Uterus (tissue), 2 donors: Measurements from ENCODE around the gene SCTR.

ENCODE experiments used
- POLR2A ChIP-seq, 2 donors: fragments of 450-650 bp; IDR thresholded peaks; one replicate each; pipeline ENCODE4 v1.6.1; 2016; ENCODE audit warnings: antibody characterized with exemption in 2 of 2, mild to moderate bottlenecking in 1 of 2, moderate library complexity in 1 of 2
- TF ChIP-seq, protein P1 (sequence below), 4 experiments: fragments of 200-600 bp in 2 of 4; fragments of 450-650 bp in 2 of 4; sonication (generic) in 2 of 4; IDR thresholded peaks; one replicate each; pipeline ENCODE4 v1.5.1; 2016 to 2019; ENCODE audit warnings: antibody characterized with exemption in 4 of 4, mild to moderate bottlenecking in 2 of 4, moderate library complexity in 1 of 4

GRCh38 chr2:119486886-119487285 lies 37.4 kb downstream of the SCTR start:
- TF ChIP-seq, protein P1, sequence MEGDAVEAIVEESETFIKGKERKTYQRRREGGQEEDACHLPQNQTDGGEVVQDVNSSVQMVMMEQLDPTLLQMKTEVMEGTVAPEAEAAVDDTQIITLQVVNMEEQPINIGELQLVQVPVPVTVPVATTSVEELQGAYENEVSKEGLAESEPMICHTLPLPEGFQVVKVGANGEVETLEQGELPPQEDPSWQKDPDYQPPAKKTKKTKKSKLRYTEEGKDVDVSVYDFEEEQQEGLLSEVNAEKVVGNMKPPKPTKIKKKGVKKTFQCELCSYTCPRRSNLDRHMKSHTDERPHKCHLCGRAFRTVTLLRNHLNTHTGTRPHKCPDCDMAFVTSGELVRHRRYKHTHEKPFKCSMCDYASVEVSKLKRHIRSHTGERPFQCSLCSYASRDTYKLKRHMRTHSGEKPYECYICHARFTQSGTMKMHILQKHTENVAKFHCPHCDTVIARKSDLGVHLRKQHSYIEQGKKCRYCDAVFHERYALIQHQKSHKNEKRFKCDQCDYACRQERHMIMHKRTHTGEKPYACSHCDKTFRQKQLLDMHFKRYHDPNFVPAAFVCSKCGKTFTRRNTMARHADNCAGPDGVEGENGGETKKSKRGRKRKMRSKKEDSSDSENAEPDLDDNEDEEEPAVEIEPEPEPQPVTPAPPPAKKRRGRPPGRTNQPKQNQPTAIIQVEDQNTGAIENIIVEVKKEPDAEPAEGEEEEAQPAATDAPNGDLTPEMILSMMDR (IDR thresholded peaks at IDR 0.05): no peak
- TF ChIP-seq POLR2A (IDR thresholded peaks at IDR 0.05): no peak
